Panc1 (cell line): ENCODE measurements around the gene DNASE1L2.
"Not testable (repeated sequence)": the region's sequence is repeated elsewhere in the genome, so short reads cannot be mapped to it uniquely, and the experiment has no call there.

Experiments
- POLR2AphosphoS5 ChIP-seq: IDR thresholded peaks from 2 replicates; pipeline ENCODE4 v1.6.1; 2012; ENCODE audit warnings: mild to moderate bottlenecking, low read depth, low read length, moderate library complexity
- REST ChIP-seq, 2 experiments: IDR thresholded peaks; 2 replicates each; pipeline ENCODE4 v1.6.1; 2011 to 2012; ENCODE audit warnings: low read depth in 2 of 2, control low read depth in 1 of 2, low read length in 1 of 2, mild to moderate bottlenecking in 1 of 2, moderate library complexity in 1 of 2; ENCODE audit not compliant: insufficient read depth in 1 of 2
- SIN3A ChIP-seq: IDR thresholded peaks from 2 replicates; pipeline ENCODE4 v1.6.1; 2012; ENCODE audit warnings: low read depth, mild to moderate bottlenecking, low read length, moderate library complexity, borderline replicate concordance; ENCODE audit not compliant: insufficient read depth
- TCF7L2 ChIP-seq: IDR thresholded peaks from 2 replicates; pipeline ENCODE4 v1.6.1; 2011; ENCODE audit warnings: mild to moderate bottlenecking, low read depth, low read length, inconsistent platforms
- TF ChIP-seq, protein P1 (sequence below): fragments of 450-650 bp; IDR thresholded peaks from 2 replicates; pipeline ENCODE4 v1.5.1; 2017; ENCODE audit warnings: mild to moderate bottlenecking

- TF ChIP-seq, protein P1, sequence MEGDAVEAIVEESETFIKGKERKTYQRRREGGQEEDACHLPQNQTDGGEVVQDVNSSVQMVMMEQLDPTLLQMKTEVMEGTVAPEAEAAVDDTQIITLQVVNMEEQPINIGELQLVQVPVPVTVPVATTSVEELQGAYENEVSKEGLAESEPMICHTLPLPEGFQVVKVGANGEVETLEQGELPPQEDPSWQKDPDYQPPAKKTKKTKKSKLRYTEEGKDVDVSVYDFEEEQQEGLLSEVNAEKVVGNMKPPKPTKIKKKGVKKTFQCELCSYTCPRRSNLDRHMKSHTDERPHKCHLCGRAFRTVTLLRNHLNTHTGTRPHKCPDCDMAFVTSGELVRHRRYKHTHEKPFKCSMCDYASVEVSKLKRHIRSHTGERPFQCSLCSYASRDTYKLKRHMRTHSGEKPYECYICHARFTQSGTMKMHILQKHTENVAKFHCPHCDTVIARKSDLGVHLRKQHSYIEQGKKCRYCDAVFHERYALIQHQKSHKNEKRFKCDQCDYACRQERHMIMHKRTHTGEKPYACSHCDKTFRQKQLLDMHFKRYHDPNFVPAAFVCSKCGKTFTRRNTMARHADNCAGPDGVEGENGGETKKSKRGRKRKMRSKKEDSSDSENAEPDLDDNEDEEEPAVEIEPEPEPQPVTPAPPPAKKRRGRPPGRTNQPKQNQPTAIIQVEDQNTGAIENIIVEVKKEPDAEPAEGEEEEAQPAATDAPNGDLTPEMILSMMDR, result not testable (repeated sequence)
- TF ChIP-seq REST (IDR thresholded peaks at IDR 0.05; ENCODE audit: insufficient read depth in 1 of 2, low read depth in 2 of 2, low read length in 1 of 2); SIN3A; POLR2AphosphoS5; TCF7L2: not testable (repeated sequence)
Measured at GRCh38 chr16:2258530-2258929, 22.3 kb downstream of the DNASE1L2 start.
